NCI-H82 treated with DMSO at 0.1 percent for 48 hours (cell line): Measurements from ENCODE around the gene ZNF536.
"Not testable (repeated sequence)": the region's sequence is repeated elsewhere in the genome, so short reads cannot be mapped to it uniquely, and the experiment has no call there.

Experiments
- DNase-seq: peaks from one replicate; lab custom pipeline; 2025; ENCODE audit not compliant: unreplicated experiment; lab: John Stamatoyannopoulos, UW

Gene ZNF536

GRCh38 chr19:30443531-30444252, 71.5 kb downstream of the ZNF536 start:
- DNase-seq, result no peak

- no peak for DNase-seq
Measured at GRCh38 chr19:30444253-30444671, 72.1 kb downstream of the ZNF536 start.

- DNase-seq, result no peak
Measured at GRCh38 chr19:30444686-30445232, 72.6 kb downstream of the ZNF536 start.

GRCh38 chr19:30445385-30445784, 73.2 kb downstream of the ZNF536 start:
- no peak for DNase-seq

GRCh38 chr19:30446120-30446519, 73.9 kb downstream of the ZNF536 start:
- DNase-seq, result not testable (repeated sequence)

- no peak for DNase-seq
Measured at GRCh38 chr19:30446850-30447552, 74.8 kb downstream of the ZNF536 start.

- DNase-seq, result no peak
Measured at GRCh38 chr19:30447553-30447870, 75.3 kb downstream of the ZNF536 start.

GRCh38 chr19:30448386-30449077, 76.3 kb downstream of the ZNF536 start:
- DNase-seq, result no peak

GRCh38 chr19:30449078-30449590, 77.0 kb downstream of the ZNF536 start:
- no peak for DNase-seq

- DNase-seq, result no peak
Measured at GRCh38 chr19:30449673-30450072, 77.5 kb downstream of the ZNF536 start.

- DNase-seq, result no peak
Measured at GRCh38 chr19:30450100-30450499, 77.9 kb downstream of the ZNF536 start.

- DNase-seq, result no peak
Measured at GRCh38 chr19:30450835-30451321, 78.7 kb downstream of the ZNF536 start.

GRCh38 chr19:30452931-30453330, 80.7 kb downstream of the ZNF536 start:
- DNase-seq, result no peak

GRCh38 chr19:30453743-30454142, 81.6 kb downstream of the ZNF536 start:
- no peak for DNase-seq

GRCh38 chr19:30455881-30456280, 83.7 kb downstream of the ZNF536 start:
- no peak for DNase-seq

- DNase-seq, result no peak
Measured at GRCh38 chr19:30457484-30457883, 85.3 kb downstream of the ZNF536 start.

GRCh38 chr19:30459859-30460258, 87.7 kb downstream of the ZNF536 start:
- no peak for DNase-seq

GRCh38 chr19:30464162-30464561, 92.0 kb downstream of the ZNF536 start:
- no peak for DNase-seq

- DNase-seq, result not testable (repeated sequence)
Measured at GRCh38 chr19:30466598-30466997, 94.4 kb downstream of the ZNF536 start.

- DNase-seq, result no peak
Measured at GRCh38 chr19:30467239-30467638, 95.1 kb downstream of the ZNF536 start.

- no peak for DNase-seq
Measured at GRCh38 chr19:30469774-30470173, 97.6 kb downstream of the ZNF536 start.
